SJSA1 (cell line): ENCODE data around the gene AGBL4. TPM values are rescaled to one million over a fixed set of nuclear protein-coding genes. Genes with fewer than 3 reads are reported as not detected.

ENCODE experiments used
- DNase-seq, 2 experiments: peaks; one replicate each; pipeline ENCODE4 v3.0.0-alpha.2; 2015 to 2020; ENCODE audit warnings: low spot score in 2 of 2, low read depth in 1 of 2
- H3K27ac ChIP-seq: fragments of 250-450 bp; sonication (Bioruptor Pico); 2 replicates; pipeline ENCODE4 v1.5.1; 2020; ENCODE audit warnings: mild to moderate bottlenecking, moderate library complexity
- H3K27me3 ChIP-seq: fragments of 250-450 bp; sonication (Bioruptor Pico); replicated peaks from 2 replicates; pipeline ENCODE4 v1.5.1; 2020; ENCODE audit warnings: mild to moderate bottlenecking, moderate library complexity
- H3K36me3 ChIP-seq: fragments of 250-450 bp; sonication (Bioruptor Pico); 2 replicates; pipeline ENCODE4 v1.5.1; 2020; ENCODE audit warnings: mild to moderate bottlenecking
- H3K4me1 ChIP-seq: fragments of 250-450 bp; sonication (Bioruptor Pico); replicated peaks from 2 replicates; pipeline ENCODE4 v1.6.1; 2021; ENCODE audit warnings: mild to moderate bottlenecking
- H3K4me3 ChIP-seq: fragments of 250-450 bp; sonication (Bioruptor Pico); 2 replicates; pipeline ENCODE4 v1.5.1; 2020; ENCODE audit warnings: mild to moderate bottlenecking
- H3K9me3 ChIP-seq: fragments of 250-450 bp; sonication (Bioruptor Pico); replicated peaks from 2 replicates; pipeline ENCODE4 v1.5.1; 2020; ENCODE audit warnings: mild to moderate bottlenecking
- total RNA-seq: library from RNA; depleted of rRNA; stranded (reverse); fragments of >200 nt; shearing (Covaris generic); gene quantifications from 2 replicates; pipeline ENCODE4 v1.2.3, GENCODE V29; 2014

The AGBL4 gene
- total RNA-seq, 1 experiment from 2014 or later: not detected

GRCh38 chr1:48652334-48652733 lies 1371.4 kb downstream of the AGBL4 start:
- H3K4me1 ChIP-seq: no peaks in the 10 kb centered on the region
- H3K9me3 ChIP-seq: no peaks in the 10 kb centered on the region
- no peaks in the 10 kb centered on the region; the same call in 1 of the 2 replicates for H3K27me3 ChIP-seq
- no peaks in the 10 kb centered on the region for H3K36me3 ChIP-seq
- no peak for DNase-seq
- no peak overlapping the region for H3K27ac ChIP-seq
- no peak overlapping the region for H3K4me3 ChIP-seq

GRCh38 chr1:48649880-48650279 lies 1373.9 kb downstream of the AGBL4 start:
- Histone ChIP-seq H3K27ac (no peak overlapping the region), H3K9me3 (no peaks in the 10 kb centered on the region), H3K27me3 (no peaks in the 10 kb centered on the region; the same call in 1 of the 2 replicates), H3K4me1 (no peaks in the 10 kb centered on the region), H3K36me3 (no peaks in the 10 kb centered on the region), H3K4me3 (no peak overlapping the region)
- DNase-seq: no peak

- no peaks in the 10 kb centered on the region for H3K9me3 ChIP-seq
- no peak for DNase-seq
- no peak overlapping the region for H3K27ac ChIP-seq
- no peaks in the 10 kb centered on the region for H3K36me3 ChIP-seq
- no peak overlapping the region for H3K4me3 ChIP-seq
- H3K4me1 ChIP-seq: no peaks in the 10 kb centered on the region
- no peaks in the 10 kb centered on the region; the same call in 1 of the 2 replicates for H3K27me3 ChIP-seq
Observed at GRCh38 chr1:48645883-48646282, 1377.9 kb downstream of the AGBL4 start.

GRCh38 chr1:48644905-48645605 lies 1378.7 kb downstream of the AGBL4 start:
- Histone ChIP-seq H3K4me3 (no peak overlapping the region), H3K27me3 (no peaks in the 10 kb centered on the region; the same call in 1 of the 2 replicates), H3K27ac (no peak overlapping the region), H3K36me3 (no peaks in the 10 kb centered on the region), H3K9me3 (no peaks in the 10 kb centered on the region), H3K4me1 (no peaks in the 10 kb centered on the region)
- no peak for DNase-seq

GRCh38 chr1:48644190-48644900 lies 1379.4 kb downstream of the AGBL4 start:
- Histone ChIP-seq H3K4me3 (no peak overlapping the region), H3K27me3 (no peaks in the 10 kb centered on the region; the same call in 1 of the 2 replicates), H3K9me3 (no peaks in the 10 kb centered on the region), H3K27ac (no peak overlapping the region), H3K36me3 (no peaks in the 10 kb centered on the region), H3K4me1 (no peaks in the 10 kb centered on the region)
- DNase-seq: no peak

GRCh38 chr1:48643193-48643592 lies 1380.6 kb downstream of the AGBL4 start:
- no peak overlapping the region for H3K4me3 ChIP-seq
- H3K36me3 ChIP-seq: no peaks in the 10 kb centered on the region
- DNase-seq: no peak
- no peaks in the 10 kb centered on the region for H3K9me3 ChIP-seq
- peaks cover 3% of the 10 kb centered on the region; the same call in 1 of the 2 replicates for H3K27me3 ChIP-seq
- H3K27ac ChIP-seq: no peak overlapping the region
- H3K4me1 ChIP-seq: no peaks in the 10 kb centered on the region

- Histone ChIP-seq H3K4me3 (no peak overlapping the region), H3K4me1 (no peaks in the 10 kb centered on the region), H3K27ac (no peak overlapping the region), H3K9me3 (no peaks in the 10 kb centered on the region), H3K36me3 (no peaks in the 10 kb centered on the region), H3K27me3 (peaks cover 3% of the 10 kb centered on the region; the same call in 1 of the 2 replicates)
- no peak for DNase-seq
Observed at GRCh38 chr1:48640836-48641492, 1382.8 kb downstream of the AGBL4 start.

GRCh38 chr1:48629867-48630266 lies 1393.9 kb downstream of the AGBL4 start:
- H3K27ac ChIP-seq: no peak overlapping the region
- H3K9me3 ChIP-seq: no peaks in the 10 kb centered on the region
- no peak overlapping the region for H3K4me3 ChIP-seq
- no peak for DNase-seq
- H3K36me3 ChIP-seq: no peaks in the 10 kb centered on the region
- H3K4me1 ChIP-seq: no peaks in the 10 kb centered on the region
- 0 out of 2 replicates have a peak, but pooled peaks cover 6% of the 10 kb centered on the region for H3K27me3 ChIP-seq

GRCh38 chr1:48627486-48627885 lies 1396.3 kb downstream of the AGBL4 start:
- H3K36me3 ChIP-seq: no peaks in the 10 kb centered on the region
- H3K9me3 ChIP-seq: no peaks in the 10 kb centered on the region
- no peak overlapping the region for H3K27ac ChIP-seq
- H3K4me3 ChIP-seq: no peak overlapping the region
- 0 out of 2 replicates have a peak, but pooled peaks cover 5% of the 10 kb centered on the region for H3K27me3 ChIP-seq
- H3K4me1 ChIP-seq: no peaks in the 10 kb centered on the region
- no peak for DNase-seq

GRCh38 chr1:48619539-48619938 lies 1404.2 kb downstream of the AGBL4 start:
- H3K27me3 ChIP-seq: peaks cover 5% of the 10 kb centered on the region; the same call in 1 of the 2 replicates
- H3K4me1 ChIP-seq: no peaks in the 10 kb centered on the region
- H3K9me3 ChIP-seq: no peaks in the 10 kb centered on the region
- H3K36me3 ChIP-seq: no peaks in the 10 kb centered on the region
- no peak for DNase-seq
- H3K27ac ChIP-seq: no peak overlapping the region
- no peak overlapping the region for H3K4me3 ChIP-seq

GRCh38 chr1:48617252-48617651 lies 1406.5 kb downstream of the AGBL4 start:
- Histone ChIP-seq H3K4me1 (no peaks in the 10 kb centered on the region), H3K36me3 (no peaks in the 10 kb centered on the region), H3K4me3 (no peak overlapping the region), H3K27me3 (peaks cover 6% of the 10 kb centered on the region; the same call in 1 of the 2 replicates), H3K9me3 (no peaks in the 10 kb centered on the region), H3K27ac (no peak overlapping the region)
- DNase-seq: no peak

- no peak overlapping the region for H3K27ac ChIP-seq
- peaks cover 11% of the 10 kb centered on the region for H3K27me3 ChIP-seq
- no peaks in the 10 kb centered on the region for H3K9me3 ChIP-seq
- no peaks in the 10 kb centered on the region for H3K36me3 ChIP-seq
- DNase-seq: no peak
- no peak overlapping the region for H3K4me3 ChIP-seq
- no peaks in the 10 kb centered on the region for H3K4me1 ChIP-seq
Observed at GRCh38 chr1:48616710-48617109, 1407.0 kb downstream of the AGBL4 start.

GRCh38 chr1:48611841-48612240 lies 1411.9 kb downstream of the AGBL4 start:
- Histone ChIP-seq H3K9me3 (no peaks in the 10 kb centered on the region), H3K27ac (no peak overlapping the region), H3K36me3 (no peaks in the 10 kb centered on the region), H3K27me3 (peaks cover 16% of the 10 kb centered on the region), H3K4me3 (no peak overlapping the region), H3K4me1 (no peaks in the 10 kb centered on the region)
- DNase-seq: no peak
